OCI-LY7 (cell line): Measurements from ENCODE around the gene PEPD. TPM values are rescaled to one million over a fixed set of nuclear protein-coding genes. Genes with fewer than 3 reads are reported as not detected.

Experiments
- BruUV-seq: library from RNA; stranded (reverse); fragments of 400-500 nt; replicated peaks from 2 replicates; lab custom pipeline; 2021; lab: Mats Ljungman, UMichigan
- CTCF ChIA-PET: fragments of 300-600 bp; sonication (Branson Sonifier 250); formaldehyde crosslinking; loops from one replicate; lab custom pipeline; 2022; ENCODE audit warnings: antibody characterized with exemption; ENCODE audit not compliant: unreplicated experiment; lab: Charles Lee
- POLR2A ChIA-PET: fragments of 300-600 bp; sonication (Branson Sonifier 250); formaldehyde crosslinking; loops from one replicate; lab custom pipeline; 2022; ENCODE audit warnings: antibody characterized with exemption; lab: Charles Lee
- DNase-seq: peaks from one replicate; pipeline ENCODE4 v3.0.0-alpha.2; 2015; ENCODE audit warnings: low spot score
- H2AFZ ChIP-seq: fragments of 200-600 bp; sonication (generic), shearing (Covaris generic); 2 replicates; pipeline ENCODE4 v1.6.1; 2014; ENCODE audit warnings: mild to moderate bottlenecking, antibody characterized with exemption, low read length, moderate library complexity
- H3K27ac ChIP-seq: fragments of 200-600 bp; sonication (generic); 2 replicates; pipeline ENCODE4 v1.5.1; 2014; ENCODE audit warnings: mixed run types, low read depth, mild to moderate bottlenecking, moderate library complexity, low read length, inconsistent platforms; ENCODE audit not compliant: poor library complexity, severe bottlenecking
- H3K36me3 ChIP-seq: fragments of 200-600 bp; sonication (generic); 2 replicates; pipeline ENCODE4 v1.6.1; 2014; ENCODE audit warnings: mild to moderate bottlenecking, antibody characterized with exemption, low read length, moderate library complexity, mixed read lengths; ENCODE audit not compliant: insufficient read depth
- H3K4me1 ChIP-seq: fragments of 200-600 bp; sonication (generic); 2 replicates; pipeline ENCODE4 v1.5.1; 2014; ENCODE audit warnings: mild to moderate bottlenecking, low read length; ENCODE audit not compliant: insufficient read depth, poor library complexity, severe bottlenecking
- H3K4me2 ChIP-seq: fragments of 200-600 bp; sonication (generic); 2 replicates; pipeline ENCODE4 v1.6.1; 2014; ENCODE audit warnings: mild to moderate bottlenecking, low read length
- H3K4me3 ChIP-seq: fragments of 200-600 bp; sonication (generic); 2 replicates; pipeline ENCODE4 v1.5.1; 2014; ENCODE audit warnings: mild to moderate bottlenecking, low read depth, low read length; ENCODE audit not compliant: poor library complexity, severe bottlenecking
- H3K79me2 ChIP-seq: fragments of 200-600 bp; sonication (generic); 2 replicates; pipeline ENCODE4 v1.6.1; 2016; ENCODE audit warnings: low read depth, mild to moderate bottlenecking, low read length, moderate library complexity, mixed read lengths; ENCODE audit not compliant: insufficient read depth
- H3K9me2 ChIP-seq: fragments of 200-600 bp; sonication (generic); 2 replicates; pipeline ENCODE4 v1.6.1; 2016; ENCODE audit warnings: mild to moderate bottlenecking, low read length, mixed read lengths; ENCODE audit not compliant: insufficient read depth
- H3K9me3 ChIP-seq: fragments of 200-600 bp; sonication (generic); 2 replicates; pipeline ENCODE4 v1.6.1; 2014; ENCODE audit warnings: mild to moderate bottlenecking, mixed run types, low read length, mixed read lengths
- H4K20me1 ChIP-seq: fragments of 200-600 bp; sonication (generic); 2 replicates; pipeline ENCODE4 v1.6.1; 2014; ENCODE audit warnings: mild to moderate bottlenecking, antibody characterized with exemption, low read length, moderate library complexity, mixed read lengths; ENCODE audit not compliant: insufficient read depth
- EZH2phosphoT487 ChIP-seq: fragments of 200-600 bp; sonication (generic); IDR thresholded peaks from 2 replicates; pipeline ENCODE4 v1.6.1; 2018; ENCODE audit warnings: low read depth, borderline replicate concordance, mild to moderate bottlenecking, mixed run types, antibody characterized with exemption, low read length, moderate library complexity, mixed read lengths
- intact Hi-C: fragments of 100-400 bp; cut with micrococcal nuclease; formaldehyde crosslinking; loops from one replicate; pipeline ENCODE4 v1.10.0; 2022; ENCODE audit not compliant: unreplicated experiment
- total RNA-seq, 2 experiments: library from RNA; depleted of rRNA in 1 of 2; stranded (reverse); fragments of >200 nt in 1 of 2; shearing (Covaris generic) in 1 of 2; gene quantifications; 2 replicates each; pipeline ENCODE4 v1.2.3, GENCODE V29; 2014 to 2022
- TF ChIP-seq, protein P1 (sequence below): fragments of 200-600 bp; sonication (generic); conservative IDR thresholded peaks from 2 replicates; pipeline ENCODE4 v1.5.1; 2014; ENCODE audit warnings: mild to moderate bottlenecking, antibody characterized with exemption, low read length, moderate library complexity, mixed read lengths

PEPD gene
- total RNA-seq, 2 experiments from 2014 or later = 24.4 to 29.7 TPM

GRCh38 chr19:33501693-33502356 lies 19.8 kb downstream of the PEPD start:
- Histone ChIP-seq H3K4me3 (no peak overlapping the region), H3K4me1 (no peaks in the 10 kb centered on the region), H3K36me3 (no peaks in the 10 kb centered on the region), H4K20me1 (no peaks in the 10 kb centered on the region), H3K9me3 (no peaks in the 10 kb centered on the region), H3K4me2 (no peak overlapping the region), H3K27ac (no peak overlapping the region), H3K9me2 (no peaks in the 10 kb centered on the region), H2AFZ (no peak overlapping the region), H3K79me2 (no peaks in the 10 kb centered on the region)
- DNase-seq = no peak
- TF ChIP-seq EZH2phosphoT487 = no peak
- TF ChIP-seq, protein P1, sequence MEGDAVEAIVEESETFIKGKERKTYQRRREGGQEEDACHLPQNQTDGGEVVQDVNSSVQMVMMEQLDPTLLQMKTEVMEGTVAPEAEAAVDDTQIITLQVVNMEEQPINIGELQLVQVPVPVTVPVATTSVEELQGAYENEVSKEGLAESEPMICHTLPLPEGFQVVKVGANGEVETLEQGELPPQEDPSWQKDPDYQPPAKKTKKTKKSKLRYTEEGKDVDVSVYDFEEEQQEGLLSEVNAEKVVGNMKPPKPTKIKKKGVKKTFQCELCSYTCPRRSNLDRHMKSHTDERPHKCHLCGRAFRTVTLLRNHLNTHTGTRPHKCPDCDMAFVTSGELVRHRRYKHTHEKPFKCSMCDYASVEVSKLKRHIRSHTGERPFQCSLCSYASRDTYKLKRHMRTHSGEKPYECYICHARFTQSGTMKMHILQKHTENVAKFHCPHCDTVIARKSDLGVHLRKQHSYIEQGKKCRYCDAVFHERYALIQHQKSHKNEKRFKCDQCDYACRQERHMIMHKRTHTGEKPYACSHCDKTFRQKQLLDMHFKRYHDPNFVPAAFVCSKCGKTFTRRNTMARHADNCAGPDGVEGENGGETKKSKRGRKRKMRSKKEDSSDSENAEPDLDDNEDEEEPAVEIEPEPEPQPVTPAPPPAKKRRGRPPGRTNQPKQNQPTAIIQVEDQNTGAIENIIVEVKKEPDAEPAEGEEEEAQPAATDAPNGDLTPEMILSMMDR = no peak
- CTCF ChIA-PET = no interaction called here
- BruUV-seq = no TSS peak
- intact Hi-C loops = no loop called here
- POLR2A ChIA-PET = no interaction called here

GRCh38 chr19:33500991-33501390 lies 20.6 kb downstream of the PEPD start:
- Histone ChIP-seq H3K36me3 (no peaks in the 10 kb centered on the region), H3K79me2 (no peaks in the 10 kb centered on the region), H3K4me3 (no peak overlapping the region), H3K27ac (no peak overlapping the region), H3K4me1 (no peaks in the 10 kb centered on the region), H3K4me2 (no peak overlapping the region), H3K9me2 (no peaks in the 10 kb centered on the region), H3K9me3 (no peaks in the 10 kb centered on the region), H2AFZ (no peak overlapping the region), H4K20me1 (no peaks in the 10 kb centered on the region)
- DNase-seq = no peak
- BruUV-seq = no TSS peak
- TF ChIP-seq EZH2phosphoT487 = no peak
- TF ChIP-seq, protein P1 = no peak
- intact Hi-C loops = no loop called here
- CTCF ChIA-PET = no interaction called here
- POLR2A ChIA-PET = no interaction called here

- no peak overlapping the region for H3K27ac ChIP-seq
- no peaks in the 10 kb centered on the region for H3K79me2 ChIP-seq
- H3K4me2 ChIP-seq = no peak overlapping the region
- H2AFZ ChIP-seq = no peak overlapping the region
- H3K36me3 ChIP-seq = no peaks in the 10 kb centered on the region
- TF ChIP-seq, protein P1 = no peak
- TF ChIP-seq EZH2phosphoT487 = no peak
- POLR2A ChIA-PET = no interaction called here
- CTCF ChIA-PET = no interaction called here
- intact Hi-C loops = no loop called here
- H3K9me2 ChIP-seq = no peaks in the 10 kb centered on the region
- DNase-seq = no peak
- H3K4me3 ChIP-seq = no peak overlapping the region
- no peaks in the 10 kb centered on the region for H3K9me3 ChIP-seq
- H4K20me1 ChIP-seq = no peaks in the 10 kb centered on the region
- no peaks in the 10 kb centered on the region for H3K4me1 ChIP-seq
- BruUV-seq = no TSS peak
Measured at GRCh38 chr19:33500586-33500985, 21.0 kb downstream of the PEPD start.
